ENCODE results near the gene FOXP1. TPM values are rescaled to one million over a fixed set of nuclear protein-coding genes. Genes with fewer than 3 reads are reported as not detected.

The FOXP1 gene
- polyA plus RNA-seq, 1 donor (not counting 4 experiments of a cell fraction or from before 2014, with no cell fraction given) = 14.6 TPM

GRCh38 chr3:71489315-71489761 lies 94.2 kb downstream of the FOXP1 start:
- no peak overlapping the region for H2AFZ ChIP-seq (ENCODE audit: control insufficient read depth, low read length)
- dilution Hi-C loops (cut with MboI; ENCODE audit: extremely low pct_ligation_motif_present, low sequenced_read_pairs) = no loop called here

GRCh38 chr3:71488882-71489281 lies 94.6 kb downstream of the FOXP1 start:
- Histone ChIP-seq H4K20me1 (ENCODE audit: control insufficient read depth, extremely low read depth, insufficient read depth, low read length) (no peaks in the 10 kb centered on the region), H3K9me1 (ENCODE audit: control insufficient read depth, extremely low read depth, insufficient read depth, low read length) (no peaks in the 10 kb centered on the region), H3K9me3 (ENCODE audit: control insufficient read depth, low read depth, low read length) (no peaks in the 10 kb centered on the region), H2AFZ (ENCODE audit: control insufficient read depth, low read length) (no peak overlapping the region), H3K4me3 (ENCODE audit: control insufficient read depth in 2 of 3, extremely low read depth in 1 of 3, insufficient read depth in 2 of 3, low read depth in 1 of 3, low read length in 3 of 3) (no peak overlapping the region), H3K27ac (ENCODE audit: control insufficient read depth, insufficient read depth, low read length) (no peak overlapping the region), H3K9ac (ENCODE audit: control insufficient read depth, extremely low read depth, insufficient read depth, low read length) (no peak overlapping the region), H3K36me3 (ENCODE audit: control insufficient read depth in 2 of 2, extremely low read depth in 1 of 2, insufficient read depth in 2 of 2, low read length in 2 of 2) (no peaks in the 10 kb centered on the region), H3K4me1 (ENCODE audit: control insufficient read depth, extremely low read depth, insufficient read depth, low read length) (no peaks in the 10 kb centered on the region), H3K4me2 (ENCODE audit: control insufficient read depth, extremely low read depth, insufficient read depth, low read depth, low read length) (no peak overlapping the region), H3K27me3 (ENCODE audit: control insufficient read depth, extremely low read depth, insufficient read depth, low read length) (no peaks in the 10 kb centered on the region), H3K79me2 (ENCODE audit: control insufficient read depth, insufficient read depth, low read length) (no peaks in the 10 kb centered on the region)
- no peak for DNase-seq (ENCODE audit: low read depth, low spot score)
- dilution Hi-C loops (cut with MboI; ENCODE audit: extremely low pct_ligation_motif_present, low sequenced_read_pairs) = no loop called here
- TF ChIP-seq CTCF (optimal IDR thresholded peaks at IDR 0.05 in 1 of 3, IDR thresholded peaks at IDR 0.05 in 1 of 3, conservative IDR thresholded peaks at IDR 0.05 in 1 of 3; ENCODE audit: extremely low read depth in 1 of 3, insufficient read depth in 2 of 3, low read length in 3 of 3) (no peak), EZH2 (IDR thresholded peaks at IDR 0.05; ENCODE audit: low read length) (no peak)
- FAIRE-seq = no peak

More at GRCh38 chr3:71489315-71489761, 94.2 kb downstream of the FOXP1 start:
- Histone ChIP-seq H3K27ac (ENCODE audit: control insufficient read depth, insufficient read depth, low read length) (no peak overlapping the region), H3K9ac (ENCODE audit: control insufficient read depth, extremely low read depth, insufficient read depth, low read length) (no peak overlapping the region), H3K79me2 (ENCODE audit: control insufficient read depth, insufficient read depth, low read length) (no peaks in the 10 kb centered on the region), H3K4me1 (ENCODE audit: control insufficient read depth, extremely low read depth, insufficient read depth, low read length) (no peaks in the 10 kb centered on the region), H3K9me1 (ENCODE audit: control insufficient read depth, extremely low read depth, insufficient read depth, low read length) (no peaks in the 10 kb centered on the region), H3K4me3 (ENCODE audit: control insufficient read depth in 2 of 3, extremely low read depth in 1 of 3, insufficient read depth in 2 of 3, low read depth in 1 of 3, low read length in 3 of 3) (no peak overlapping the region), H3K36me3 (ENCODE audit: control insufficient read depth in 2 of 2, extremely low read depth in 1 of 2, insufficient read depth in 2 of 2, low read length in 2 of 2) (no peaks in the 10 kb centered on the region), H3K4me2 (ENCODE audit: control insufficient read depth, extremely low read depth, insufficient read depth, low read depth, low read length) (no peak overlapping the region), H4K20me1 (ENCODE audit: control insufficient read depth, extremely low read depth, insufficient read depth, low read length) (no peaks in the 10 kb centered on the region), H3K27me3 (ENCODE audit: control insufficient read depth, extremely low read depth, insufficient read depth, low read length) (no peaks in the 10 kb centered on the region), H3K9me3 (ENCODE audit: control insufficient read depth, low read depth, low read length) (no peaks in the 10 kb centered on the region)
- no peak for DNase-seq (ENCODE audit: low read depth, low spot score)
- TF ChIP-seq CTCF (optimal IDR thresholded peaks at IDR 0.05 in 1 of 3, IDR thresholded peaks at IDR 0.05 in 1 of 3, conservative IDR thresholded peaks at IDR 0.05 in 1 of 3; ENCODE audit: extremely low read depth in 1 of 3, insufficient read depth in 2 of 3, low read length in 3 of 3) = no peak
- TF ChIP-seq EZH2 (IDR thresholded peaks at IDR 0.05; ENCODE audit: low read length) = no peak
- FAIRE-seq = peak; percentile 17

Measured in keratinocyte (primary cell).